Measurements from ENCODE around the gene CLRN3. TPM values are rescaled to one million over a fixed set of nuclear protein-coding genes. Genes with fewer than 3 reads are reported as not detected.

CLRN3 gene
- total RNA-seq, 1 donor: not detected

DNA sequence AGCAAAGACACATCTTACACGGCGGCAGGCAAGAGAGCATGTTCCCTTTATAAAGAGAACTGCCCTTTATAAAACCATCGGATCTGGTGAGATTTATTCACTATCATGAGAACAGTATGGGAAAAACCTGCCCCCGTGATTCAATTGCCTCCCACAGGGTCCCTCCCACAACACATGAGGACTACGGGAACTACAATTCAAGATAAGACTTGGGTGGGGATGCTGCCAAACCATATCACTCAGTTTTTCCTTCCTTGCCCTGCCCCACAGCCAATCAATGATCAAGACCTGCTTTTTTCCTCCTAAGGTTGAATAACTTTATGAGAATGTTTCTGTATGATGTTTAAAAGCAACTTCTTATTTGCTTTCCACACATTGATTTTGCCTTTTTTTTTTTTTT is 11.0 kb upstream of the CLRN3 start:
- no peak for DNase-seq (ENCODE audit: low read depth in 2 of 3, low spot score in 2 of 3)

DNA sequence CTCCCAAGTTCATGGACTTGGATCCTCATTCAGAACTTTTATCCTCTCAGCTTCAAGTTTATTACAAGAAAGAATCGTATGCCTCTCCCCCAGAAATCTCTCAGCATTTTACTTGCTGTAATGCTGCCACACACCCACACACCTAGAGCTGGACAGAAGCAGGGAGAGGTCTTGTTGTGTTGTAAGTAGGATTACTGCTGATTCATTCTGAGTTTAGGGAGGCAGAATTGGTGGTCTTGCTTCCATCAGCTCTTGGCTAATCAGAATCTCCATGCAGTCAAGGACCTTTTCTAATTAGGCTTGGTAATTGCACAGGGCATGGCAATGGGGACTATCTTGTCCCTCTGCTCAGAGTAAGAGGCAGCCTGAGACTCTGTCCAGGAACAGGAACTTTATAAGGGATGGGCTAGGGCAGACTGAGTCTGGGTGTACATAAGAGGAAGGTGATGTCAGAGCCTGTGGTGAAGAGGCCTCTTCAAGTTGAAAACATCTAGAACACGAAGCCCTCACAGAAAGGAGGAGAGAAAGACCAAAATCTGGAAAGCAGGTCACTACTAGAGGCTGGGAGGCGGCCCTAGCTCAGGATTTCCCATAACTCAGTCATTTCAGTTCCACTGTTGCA is 7.1 kb upstream of the CLRN3 start:
- DNase-seq (ENCODE audit: low read depth in 2 of 3, low spot score in 2 of 3): peak in 1 of 3 donors; percentile 29

DNA sequence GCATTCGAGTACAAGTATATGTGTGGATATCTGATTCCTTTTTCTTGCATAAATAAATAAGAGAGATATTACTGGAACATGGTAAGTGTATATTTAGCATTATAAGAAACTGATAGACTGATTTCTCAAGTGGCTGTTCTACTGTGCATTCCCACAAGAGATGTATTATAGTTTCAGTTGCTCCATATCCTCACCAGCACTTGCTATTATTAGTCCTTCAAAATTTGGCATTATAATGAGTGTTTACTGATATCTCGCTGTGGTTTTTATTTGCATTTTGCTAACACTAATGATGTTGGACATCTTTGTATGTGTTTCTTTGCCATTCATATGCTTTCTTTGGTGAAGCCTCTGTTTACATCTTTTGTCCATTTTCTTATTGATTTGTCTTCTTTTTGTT is 4.4 kb upstream of the CLRN3 start:
- no peak for DNase-seq (ENCODE audit: low read depth in 2 of 3, low spot score in 2 of 3)

DNA sequence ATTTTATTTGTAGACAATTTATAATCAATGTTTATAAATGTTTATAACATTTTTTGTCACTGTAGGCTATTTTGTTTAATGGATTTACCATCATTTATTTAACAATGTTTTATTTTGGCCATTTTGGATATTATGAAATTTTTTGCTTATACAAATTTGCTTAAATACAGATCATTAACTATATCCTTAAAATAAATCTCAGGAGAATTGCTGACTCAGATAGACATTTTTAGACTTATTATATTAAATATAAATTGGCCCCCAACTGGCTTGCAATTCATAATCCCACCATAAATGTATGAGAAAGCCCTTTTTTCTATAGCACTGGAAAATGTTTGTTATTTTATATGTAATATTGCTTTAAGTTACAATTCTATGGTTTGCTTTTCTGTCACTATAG is 3.8 kb upstream of the CLRN3 start:
- DNase-seq (ENCODE audit: low read depth in 2 of 3, low spot score in 2 of 3): no peak

DNA sequence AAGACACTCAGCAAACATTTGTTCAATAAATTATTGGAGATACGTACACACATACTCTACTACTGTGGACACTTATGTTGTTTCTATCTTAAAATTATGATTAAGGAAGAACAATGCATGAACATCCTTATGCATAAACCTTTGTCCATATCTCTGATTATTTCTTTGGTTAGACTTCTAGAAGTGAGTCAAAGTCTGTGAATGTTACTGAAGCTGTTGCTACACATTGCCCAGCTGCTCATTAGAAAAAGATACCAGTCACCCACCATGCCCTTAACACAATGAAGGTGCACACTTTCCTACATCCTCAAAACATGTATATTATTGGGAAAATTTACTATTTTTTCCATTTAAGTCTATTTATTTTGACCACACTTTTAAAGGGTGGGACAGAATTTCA is 1.4 kb upstream of the CLRN3 start:
- no peak for DNase-seq (ENCODE audit: low read depth in 2 of 3, low spot score in 2 of 3)

DNA sequence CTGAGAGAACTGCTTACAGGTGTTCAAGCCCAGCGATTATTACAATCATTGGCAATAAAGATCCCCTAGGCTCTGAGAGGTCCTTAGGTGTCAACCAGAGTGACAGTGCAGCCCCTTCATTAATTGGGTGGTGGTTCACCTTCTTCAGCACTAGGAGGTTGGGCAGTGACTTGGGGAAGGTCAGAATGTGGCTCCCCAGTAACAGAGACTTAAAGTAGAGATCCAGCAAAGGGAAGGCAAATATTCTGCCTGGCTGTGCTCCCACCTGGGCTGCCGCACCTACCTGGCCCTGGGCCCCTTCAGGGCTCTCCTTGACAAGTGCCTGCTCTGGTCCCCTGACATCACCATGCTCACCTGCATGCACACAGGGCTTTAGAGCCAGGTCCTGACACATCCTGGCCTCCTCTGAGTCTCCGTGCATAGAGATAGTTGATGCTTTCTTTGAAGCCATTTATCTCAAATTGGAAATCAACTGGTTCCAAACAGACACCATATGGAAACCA is 1.9 kb downstream of the CLRN3 start:
- DNase-seq (ENCODE audit: low read depth in 2 of 3, low spot score in 2 of 3): no peak

DNA sequence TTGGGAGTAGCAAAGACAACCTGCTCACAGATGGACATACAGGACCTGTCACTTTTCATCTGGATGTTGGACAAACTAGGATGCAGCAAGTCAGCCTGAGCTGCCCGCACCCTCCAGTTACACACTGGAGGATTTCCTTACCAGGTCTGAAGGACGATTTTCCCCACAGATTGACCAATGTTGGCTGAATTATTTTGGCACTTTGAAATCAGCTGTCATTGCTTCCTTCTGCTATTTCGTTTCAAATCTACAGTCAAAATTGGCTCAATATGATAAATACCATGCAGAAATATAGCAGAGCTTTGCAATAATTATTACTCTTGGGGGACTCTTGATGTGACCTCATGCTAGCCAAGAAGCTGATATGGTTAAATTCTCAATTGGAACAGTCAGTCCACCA is 2.5 kb downstream of the CLRN3 start:
- no peak for DNase-seq (ENCODE audit: low read depth in 2 of 3, low spot score in 2 of 3)

DNA sequence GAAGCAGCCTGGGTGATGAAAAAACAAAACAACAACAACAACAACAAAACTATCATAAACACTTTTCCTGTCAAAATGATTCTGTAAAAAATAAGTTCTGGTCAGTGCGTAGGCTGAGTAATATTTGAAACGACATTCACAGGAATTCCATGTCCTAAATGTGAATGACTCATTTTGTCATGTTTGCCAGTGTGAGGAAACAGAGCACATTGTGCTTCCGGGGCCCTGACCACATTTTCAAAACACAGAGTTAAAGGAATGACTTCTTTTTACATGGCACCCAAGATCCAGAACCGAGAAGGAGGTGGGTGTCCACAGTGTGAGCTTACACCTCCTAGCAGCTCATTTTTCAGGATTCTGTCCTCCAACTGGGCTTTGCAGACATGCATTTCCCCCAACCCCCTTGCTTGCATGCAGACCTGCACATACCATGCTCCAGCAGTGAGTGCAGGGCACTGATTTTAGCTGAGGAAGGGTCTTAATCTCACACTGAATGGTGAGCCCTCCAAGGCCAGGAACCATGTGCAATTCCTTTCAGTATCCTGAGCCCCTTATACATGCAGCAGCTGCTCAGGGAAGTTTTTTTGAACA is 3.0 kb downstream of the CLRN3 start:
- no peak for DNase-seq (ENCODE audit: low read depth in 2 of 3, low spot score in 2 of 3)

DNA sequence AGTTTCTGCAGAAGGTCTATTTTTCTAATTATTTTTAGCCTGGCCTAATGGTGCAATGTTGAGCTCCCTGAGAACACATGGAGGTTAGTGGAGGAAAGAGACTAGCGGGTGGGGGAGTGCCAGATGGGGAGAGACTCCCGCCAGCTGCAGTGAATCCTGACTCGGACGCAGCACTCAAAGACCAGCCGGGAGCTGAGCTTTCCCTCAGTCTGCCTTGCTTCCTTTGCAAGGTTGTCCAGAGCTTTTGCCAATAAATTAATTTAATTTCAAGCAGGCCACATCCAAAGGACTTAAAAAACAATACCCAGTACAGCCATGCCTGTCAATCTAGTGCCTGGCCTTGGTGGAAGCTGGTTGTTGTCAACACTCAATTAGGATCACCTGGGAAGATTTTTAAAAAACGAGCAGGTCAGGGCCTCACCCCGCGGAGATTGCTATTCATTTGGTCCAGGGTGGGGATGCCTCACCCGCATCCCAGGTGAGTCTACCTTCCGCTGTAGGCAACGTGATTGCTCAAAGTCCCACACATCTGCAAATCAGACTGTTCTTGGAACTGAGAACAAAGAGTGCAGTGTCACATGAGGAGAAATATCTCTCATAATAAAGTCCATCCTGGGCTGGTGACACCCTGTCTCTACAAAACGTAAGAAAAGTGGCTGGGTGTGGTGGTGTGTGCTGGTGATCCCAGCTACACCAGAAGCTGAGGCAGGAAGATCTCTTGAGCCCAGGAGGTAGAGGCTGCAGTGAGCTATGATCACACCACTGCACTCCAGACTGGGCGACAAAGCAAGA is 4.0 kb downstream of the CLRN3 start:
- no peak for DNase-seq (ENCODE audit: low read depth in 2 of 3, low spot score in 2 of 3)

DNA sequence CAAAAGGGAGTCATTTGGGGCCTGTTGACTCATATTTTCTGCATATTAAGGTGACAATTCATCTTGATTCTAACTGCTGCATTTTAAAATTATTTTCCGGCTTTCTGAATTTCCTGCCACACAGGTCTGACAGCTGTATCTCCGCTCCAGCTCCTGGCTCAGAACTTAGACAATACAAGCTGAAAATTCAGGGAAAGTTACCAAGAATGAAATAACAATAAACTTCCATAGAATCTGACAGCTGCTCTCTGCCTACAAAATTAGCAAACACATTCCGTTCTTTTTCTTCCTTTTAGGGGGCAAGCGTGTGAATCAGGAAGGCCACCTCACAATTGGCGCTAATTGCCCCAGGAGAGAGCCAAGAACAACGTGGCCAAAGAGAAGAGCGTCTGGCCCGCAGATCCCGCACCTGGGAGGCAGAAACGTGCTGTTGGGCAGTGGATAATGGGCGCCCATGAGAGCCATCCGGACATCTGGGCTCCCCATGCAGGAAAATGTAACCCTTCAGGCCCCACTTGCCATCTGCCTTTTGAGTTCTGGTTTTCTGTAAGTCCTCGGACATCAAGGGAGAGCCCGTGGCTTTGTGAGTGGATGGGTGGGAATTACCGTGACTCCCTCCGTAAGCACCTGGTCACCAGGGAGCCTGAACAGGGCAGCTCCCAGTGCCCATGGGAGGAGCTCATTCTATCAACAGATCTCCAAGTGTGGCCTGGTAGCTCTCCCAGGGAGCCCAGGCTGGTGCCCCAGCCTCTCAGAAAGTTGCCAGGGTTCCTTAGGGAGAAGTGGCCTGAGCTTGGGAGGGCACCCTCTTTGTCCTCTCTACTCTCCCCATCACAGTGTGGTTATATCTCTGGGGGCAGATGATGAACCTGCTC is 5.0 kb downstream of the CLRN3 start:
- no peak for DNase-seq (ENCODE audit: low read depth in 2 of 3, low spot score in 2 of 3)

DNA sequence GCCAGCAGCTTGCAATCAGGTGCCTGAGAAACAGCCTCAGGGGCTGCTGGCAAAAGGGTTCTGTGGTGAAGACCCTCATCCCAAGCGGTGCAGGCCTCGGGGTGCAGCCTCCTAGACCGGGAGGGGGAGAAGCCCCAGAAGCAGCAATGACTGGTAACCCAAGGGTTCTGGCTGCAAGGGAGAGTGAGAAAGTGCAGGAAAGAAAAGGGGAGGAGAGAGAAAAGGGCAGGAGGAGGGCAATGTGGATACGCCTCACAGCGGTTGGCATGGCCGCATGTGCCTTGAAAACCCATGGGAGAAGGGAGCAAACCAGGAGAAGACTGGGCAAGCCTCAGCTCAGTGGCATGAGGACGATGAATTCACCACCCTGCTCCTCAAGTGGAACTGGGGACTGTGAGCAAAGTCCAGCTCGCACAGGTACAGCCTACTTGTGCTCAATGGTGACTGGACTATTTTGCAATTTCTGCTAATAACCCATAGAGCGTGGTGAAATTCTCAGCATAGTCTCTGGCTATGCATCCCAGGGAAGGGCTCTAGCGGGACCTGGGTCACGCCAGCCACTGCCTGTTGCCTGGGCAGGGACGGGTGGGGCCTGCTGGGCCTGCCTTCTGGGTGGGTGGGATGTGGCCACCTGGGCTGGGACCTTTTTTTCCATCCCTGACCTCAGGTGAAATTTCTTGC is 6.2 kb downstream of the CLRN3 start:
- no peak for DNase-seq (ENCODE audit: low read depth in 2 of 3, low spot score in 2 of 3)

DNA sequence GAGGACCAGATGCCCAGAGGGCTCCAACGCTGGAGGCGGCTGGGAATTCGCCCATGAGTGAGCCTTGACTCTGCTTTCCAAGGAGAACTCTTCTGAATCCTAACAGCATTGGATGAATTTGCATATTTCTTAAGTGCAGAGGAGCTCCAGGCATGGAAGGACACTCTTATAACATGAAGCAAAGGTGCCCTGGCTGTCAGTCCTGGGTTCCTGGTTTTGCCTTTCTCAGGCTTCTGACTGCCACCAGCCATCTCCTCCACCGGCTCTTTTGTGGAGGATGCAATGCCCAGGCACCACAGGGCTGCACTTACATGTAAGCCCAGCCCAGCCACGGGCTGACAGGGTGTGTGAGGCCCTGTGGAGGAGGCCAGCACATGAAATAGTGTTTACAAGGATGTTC is 8.2 kb downstream of the CLRN3 start:
- DNase-seq (ENCODE audit: low read depth in 2 of 3, low spot score in 2 of 3): no peak

DNA sequence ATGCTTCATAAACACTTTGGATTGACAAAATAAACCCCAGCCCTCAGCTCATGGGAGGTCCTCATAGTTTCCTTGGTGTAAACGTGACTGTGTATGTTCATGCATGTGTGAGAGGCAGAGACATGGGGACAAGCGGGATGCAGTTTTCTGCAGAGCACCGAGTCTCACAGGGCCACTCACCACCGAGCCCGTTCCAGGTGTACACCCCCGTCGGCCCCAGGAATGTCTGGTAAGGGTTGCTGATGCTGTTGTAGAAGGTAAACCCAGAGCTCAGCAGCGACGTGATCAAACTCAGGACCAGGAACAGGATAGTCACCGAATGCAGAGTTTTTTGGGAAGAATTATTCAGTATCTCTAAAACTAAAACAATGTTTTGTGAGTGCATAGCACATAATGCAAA is 9.2 kb downstream of the CLRN3 start:
- no peak for DNase-seq (ENCODE audit: low read depth in 2 of 3, low spot score in 2 of 3)

DNA sequence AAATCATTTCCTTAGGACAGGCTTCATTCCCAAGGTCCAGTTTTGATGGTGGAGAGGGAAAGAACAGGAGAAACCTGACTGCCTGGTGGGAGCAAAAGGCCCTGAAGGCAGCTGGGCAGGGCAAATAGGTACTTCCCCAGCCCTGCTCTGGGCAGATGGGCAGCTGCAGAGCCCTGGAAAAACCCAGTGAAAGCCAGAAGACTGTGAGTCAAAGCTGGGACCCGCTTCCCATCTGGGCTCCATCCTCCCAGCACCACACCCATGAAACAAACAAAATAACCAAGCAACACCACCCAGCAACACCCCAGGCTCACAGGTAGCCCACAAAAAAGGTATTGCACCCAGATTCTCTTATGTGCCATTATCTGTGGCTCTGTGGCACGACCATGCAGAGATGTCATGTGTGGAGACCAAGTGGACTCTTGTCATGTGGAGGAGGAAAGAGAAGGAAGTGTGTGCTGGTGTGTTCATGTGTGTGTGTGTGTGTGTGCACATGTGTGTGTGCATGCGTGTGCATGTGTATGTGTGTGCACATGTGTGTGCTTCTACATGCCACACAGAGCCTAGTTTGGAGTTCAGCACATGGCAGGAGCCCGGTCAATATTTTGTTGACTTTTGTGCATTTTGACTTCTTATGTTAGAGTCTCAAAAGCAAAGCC is 9.8 kb downstream of the CLRN3 start:
- no peak for DNase-seq (ENCODE audit: low read depth in 2 of 3, low spot score in 2 of 3)

DNA sequence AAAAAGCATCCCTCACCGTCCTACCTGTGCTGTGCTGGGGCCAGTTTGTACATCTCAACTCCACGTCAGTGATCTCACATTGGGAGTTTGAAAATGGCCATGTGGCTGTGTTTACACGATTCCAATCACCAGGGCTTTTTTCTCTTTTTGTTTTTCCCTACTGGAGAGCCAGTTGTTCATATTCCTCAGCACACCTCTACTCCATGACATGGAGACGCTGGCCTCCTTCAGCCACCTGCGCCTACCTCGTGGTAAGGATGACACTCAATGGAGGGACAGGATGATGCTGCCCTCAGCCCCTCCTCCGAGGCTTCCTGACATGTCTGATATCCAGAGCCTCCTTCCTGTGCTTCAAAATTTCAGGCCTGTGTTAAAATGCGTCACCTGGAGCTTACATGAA is 10.3 kb downstream of the CLRN3 start:
- DNase-seq (ENCODE audit: low read depth in 2 of 3, low spot score in 2 of 3): no peak

DNA sequence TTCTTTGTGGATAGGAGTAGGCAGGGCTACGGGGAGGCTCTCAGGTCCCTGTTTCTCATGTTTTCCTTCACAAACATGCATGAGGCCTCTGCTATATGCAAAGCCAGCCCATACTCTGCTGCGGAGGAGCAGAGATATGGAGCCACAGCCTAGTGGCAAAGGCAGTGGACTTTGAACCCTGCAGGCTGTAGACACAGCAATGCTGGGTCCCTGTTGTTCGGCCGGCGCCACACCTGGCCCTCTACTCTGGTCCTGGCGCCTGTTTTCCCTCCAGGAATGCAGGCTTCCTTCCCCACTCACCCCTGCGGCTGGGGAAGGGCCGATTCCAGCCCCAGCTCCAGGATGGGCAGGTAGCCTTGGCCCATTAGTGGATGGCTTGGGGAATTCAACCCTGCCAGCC is 11.5 kb downstream of the CLRN3 start:
- no peak for DNase-seq (ENCODE audit: low read depth in 2 of 3, low spot score in 2 of 3)

DNA sequence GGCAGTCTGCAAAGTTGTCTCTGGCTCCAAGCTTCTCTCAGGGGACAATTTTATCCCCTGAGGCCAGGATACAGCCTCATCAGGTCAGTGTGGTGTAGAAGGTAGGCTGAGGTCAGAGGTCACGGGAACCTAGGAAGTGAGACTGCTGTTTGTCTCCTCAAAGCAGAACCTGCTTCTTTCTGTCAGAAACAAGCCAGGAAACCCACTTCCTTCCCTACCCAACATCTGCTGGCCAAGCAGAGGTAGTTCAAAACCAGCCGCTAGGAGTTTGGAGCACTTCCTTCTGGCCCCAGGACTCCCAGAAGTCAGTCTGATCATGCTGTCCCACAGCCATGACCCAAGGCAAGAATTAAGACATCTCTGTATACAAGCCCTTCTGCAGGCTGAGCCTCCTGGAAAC is 12.2 kb downstream of the CLRN3 start:
- DNase-seq (ENCODE audit: low read depth in 2 of 3, low spot score in 2 of 3): peak in 2 of 3 donors; percentile 33 to 70

DNA sequence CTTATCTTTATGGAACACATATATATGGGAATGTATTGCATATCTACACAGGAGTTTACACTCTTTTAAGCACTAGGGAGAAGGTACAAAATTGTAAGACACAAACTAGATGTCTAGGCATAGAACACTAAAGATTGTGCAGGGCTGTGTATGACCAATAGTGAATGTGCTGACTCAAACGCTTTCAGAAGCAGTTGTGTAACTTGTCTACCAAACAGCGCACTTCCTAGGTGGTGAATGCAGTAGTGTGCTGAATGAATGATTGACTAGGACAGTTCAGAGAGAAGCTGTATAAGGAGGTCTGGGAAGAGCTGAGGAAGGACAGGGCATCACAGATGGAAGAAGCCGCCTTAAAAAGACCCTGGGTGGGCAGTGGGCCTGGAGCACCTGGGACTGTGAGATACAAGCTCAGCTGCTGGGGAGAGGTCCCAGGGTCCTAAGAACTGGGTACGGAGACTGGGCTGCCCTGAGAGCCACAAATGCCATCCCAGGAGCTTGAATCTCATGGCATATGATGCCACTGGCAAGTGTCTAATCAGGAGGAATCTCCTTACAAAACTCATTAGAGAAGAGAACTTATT is 14.2 kb downstream of the CLRN3 start:
- DNase-seq (ENCODE audit: low read depth in 2 of 3, low spot score in 2 of 3): no peak

DNA sequence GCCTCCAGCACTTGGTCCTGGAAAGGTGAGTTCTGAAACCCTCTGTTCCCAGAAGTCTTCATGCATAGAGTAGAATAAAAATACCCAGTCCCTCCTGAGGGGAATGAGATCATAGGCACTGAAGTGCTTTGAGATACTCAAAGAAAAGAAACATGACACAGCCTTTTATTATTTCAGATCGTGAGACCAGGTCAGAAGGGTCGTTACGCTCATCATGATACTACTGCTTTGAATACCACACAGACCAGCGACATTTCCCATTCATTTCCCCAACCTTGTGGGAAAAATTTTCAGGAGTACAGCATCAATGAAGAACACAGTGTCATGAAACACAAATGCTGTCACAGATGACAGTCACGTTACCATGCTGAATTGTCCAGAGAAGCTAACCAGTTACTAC is 15.0 kb downstream of the CLRN3 start:
- DNase-seq (ENCODE audit: low read depth in 2 of 3, low spot score in 2 of 3): no peak

DNA sequence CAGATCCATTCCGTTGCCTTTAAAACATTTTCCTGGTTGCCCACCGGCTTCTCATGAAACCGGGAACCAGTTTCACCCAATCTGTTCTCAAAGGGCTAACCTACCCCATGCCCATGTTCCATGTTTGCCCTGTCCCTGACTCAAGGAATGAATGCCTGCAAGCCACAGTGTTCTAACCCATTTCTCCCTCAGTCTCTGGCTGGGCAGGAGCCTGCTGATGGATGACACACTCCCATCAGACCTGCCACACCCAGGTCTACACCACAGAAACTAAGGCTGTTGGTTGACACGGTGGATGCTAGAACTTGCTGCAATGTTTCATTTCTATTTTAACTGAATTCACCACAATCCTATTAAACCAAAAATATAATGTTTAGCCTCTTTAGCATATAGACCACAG is 15.6 kb downstream of the CLRN3 start:
- no peak for DNase-seq (ENCODE audit: low read depth in 2 of 3, low spot score in 2 of 3)
